OCI-M1 (cell line): ENCODE results near the gene C17orf58.
"Not testable (repeated sequence)": the region's sequence is repeated elsewhere in the genome, so short reads cannot be mapped to it uniquely, and the experiment has no call there.

Source experiments
- DNase-seq: peaks from one replicate; lab custom pipeline; 2025; lab: John Stamatoyannopoulos, UW

C17orf58 gene

DNA sequence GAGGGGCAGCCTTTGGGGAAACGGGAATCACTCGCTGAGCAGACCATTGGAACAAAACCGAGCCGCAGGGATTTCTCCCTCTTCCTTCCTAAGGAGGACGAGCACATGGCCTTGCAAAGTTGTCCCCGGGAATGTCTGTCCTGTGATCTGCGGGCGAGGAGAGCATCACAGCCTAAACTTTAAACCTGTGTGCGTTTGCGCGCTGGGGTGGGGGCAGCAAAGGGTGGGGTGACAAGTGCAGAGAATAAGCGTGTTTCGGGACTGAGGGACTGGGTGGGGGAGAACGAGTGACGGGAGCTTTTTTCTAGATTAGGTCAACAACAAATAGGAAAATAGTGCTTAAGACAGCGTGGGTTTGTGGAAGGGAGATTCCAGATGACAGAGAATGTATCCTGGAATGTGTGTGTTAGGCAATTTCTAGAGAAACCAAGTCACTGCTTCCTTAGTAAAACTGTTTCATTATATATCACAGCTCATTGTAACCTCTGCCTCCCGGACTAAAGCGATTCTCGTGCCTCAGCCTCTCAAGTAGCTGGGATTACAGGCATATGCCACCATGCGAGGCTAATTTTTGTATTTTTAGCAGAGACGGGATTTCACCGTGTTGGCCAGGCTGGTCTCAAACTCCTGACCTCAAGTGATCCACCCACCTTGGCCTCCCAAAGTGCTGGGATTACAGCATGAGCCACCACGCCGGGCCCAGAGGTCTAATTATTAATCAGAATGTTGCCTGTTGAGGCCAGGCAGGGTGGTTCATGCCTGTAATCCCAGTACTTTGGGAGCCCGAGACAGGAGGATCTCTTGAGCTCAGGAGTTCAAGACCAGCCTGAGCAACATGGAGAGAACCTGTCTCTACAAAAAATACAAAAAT lies at the start of gene C17orf58:
C17orf58 (minus strand) TSS at position 169 of the 871 bp plus-strand sequence. CDS start 271 bp downstream, outside the sequence.
- DNase-seq: not testable (repeated sequence)

DNA sequence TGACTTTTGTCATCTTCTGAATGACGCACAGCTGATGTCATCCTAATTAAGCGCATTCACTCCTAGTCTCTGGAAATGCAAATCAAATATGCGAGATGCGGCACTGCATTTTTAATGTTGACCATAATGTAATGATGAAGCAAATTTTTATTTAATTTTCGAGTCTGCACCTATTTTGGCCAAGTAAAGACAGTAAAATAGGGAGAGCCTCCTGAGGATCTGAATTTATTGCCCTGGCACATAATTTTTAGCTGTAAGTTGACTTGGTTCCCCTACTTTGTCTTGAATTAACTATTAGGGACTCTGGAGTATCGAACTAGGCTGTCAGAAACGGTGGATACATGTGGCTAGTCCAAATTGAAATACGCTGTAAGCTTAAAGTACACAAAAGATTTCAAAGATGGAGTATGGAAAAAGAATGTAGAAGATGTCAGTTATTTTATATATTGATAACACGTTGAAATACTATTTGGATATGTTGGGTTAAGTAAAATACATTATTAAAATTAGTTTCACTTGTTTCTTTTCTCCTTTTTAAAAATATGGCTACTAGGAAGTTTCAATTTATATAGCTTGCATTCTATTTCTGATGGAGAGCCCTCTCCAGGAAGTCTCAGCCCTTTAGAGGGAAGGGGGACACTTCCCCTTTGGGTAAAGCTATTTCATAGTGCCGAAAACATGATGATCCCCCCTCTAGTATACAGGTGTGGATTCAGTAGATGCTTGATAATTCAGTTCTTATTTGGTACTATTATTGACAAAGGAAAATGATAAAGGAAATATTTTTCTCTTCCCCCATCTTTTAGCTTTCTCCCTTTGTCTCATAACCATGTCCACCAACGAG lies 40.3 kb upstream of the C17orf58 start:
- DNase-seq: no peak

- peak; percentile 98 for DNase-seq
These were observed 39.4 kb upstream of the C17orf58 start, which contains the start of gene KPNA2 for GRCh38 chr17:68035523-68036303. TSS of gene KPNA2 (plus strand) at chr17:68035735. CDS start at chr17:68037133, 1,398 bp downstream.

- DNase-seq: no peak
These were observed 38.9 kb upstream of the C17orf58 start for GRCh38 chr17:68035131-68035522.

- DNase-seq: peak; percentile 18
These were observed 38.1 kb upstream of the C17orf58 start for GRCh38 chr17:68034452-68034776.

GRCh38 chr17:68033636-68034451 lies 37.6 kb upstream of the C17orf58 start:
- peak; percentile 54 for DNase-seq

GRCh38 chr17:68029512-68030215 lies 33.4 kb upstream of the C17orf58 start:
- peak; percentile 59 for DNase-seq

DNA sequence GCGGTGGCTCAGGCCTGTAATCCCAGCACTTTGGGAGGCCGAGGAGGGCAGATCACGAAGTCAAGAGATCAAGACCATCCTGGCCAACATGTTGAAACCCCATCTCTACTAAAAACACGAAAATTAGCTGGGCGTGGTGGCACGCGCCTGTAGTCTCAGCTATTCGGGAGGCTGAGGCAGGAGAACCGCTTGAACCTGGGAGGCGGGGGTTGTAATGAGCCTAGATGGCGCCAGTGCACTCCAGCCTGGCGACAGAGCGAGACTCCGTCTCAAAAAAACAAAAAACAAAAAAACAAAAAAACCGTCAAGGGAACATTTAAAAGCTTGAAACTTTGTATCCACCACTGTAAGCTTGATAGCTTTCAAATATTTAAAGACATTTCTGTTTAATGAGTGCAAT lies 26.3 kb upstream of the C17orf58 start:
- DNase-seq: not testable (repeated sequence)

- no peak for DNase-seq
These were observed 25.7 kb upstream of the C17orf58 start for GRCh38 chr17:68021963-68022362.

DNA sequence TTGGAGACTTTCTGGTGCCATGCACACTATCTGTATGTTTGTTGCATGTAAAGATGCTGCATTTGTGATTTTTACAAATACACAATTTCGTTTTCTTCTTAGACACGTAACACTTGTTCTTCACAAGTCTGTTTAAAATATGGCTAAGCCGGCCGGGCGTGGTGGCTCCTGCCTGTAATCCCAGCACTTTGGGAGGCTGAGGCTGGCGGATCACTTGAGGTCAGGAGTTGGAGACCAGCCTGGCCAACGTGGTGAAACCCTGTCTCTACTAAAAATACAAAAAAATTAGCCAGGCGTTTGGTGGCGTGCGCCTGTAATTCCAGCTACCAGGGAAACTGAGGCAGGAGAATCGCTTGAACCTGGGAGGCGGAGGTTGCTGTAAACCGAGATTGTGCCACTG lies 24.5 kb upstream of the C17orf58 start:
- DNase-seq: not testable (repeated sequence)

DNA sequence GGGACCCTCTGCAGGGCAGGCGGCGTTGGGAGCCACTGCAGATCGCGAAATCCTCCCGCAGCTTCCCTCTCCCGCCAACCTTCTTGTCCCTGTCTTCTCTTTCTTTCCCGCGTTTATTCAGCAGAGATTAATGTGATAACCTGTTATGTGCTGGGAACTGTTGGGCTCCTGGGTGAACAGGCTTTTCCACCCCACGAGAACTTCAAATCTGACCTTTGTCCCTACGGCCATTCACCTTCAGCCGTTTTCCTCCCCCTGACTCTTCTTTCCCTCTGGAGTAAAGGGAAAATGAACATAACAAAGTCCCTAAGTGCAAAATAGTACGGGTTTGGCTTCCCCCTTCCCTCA lies 24.1 kb upstream of the C17orf58 start:
- no peak for DNase-seq

DNA sequence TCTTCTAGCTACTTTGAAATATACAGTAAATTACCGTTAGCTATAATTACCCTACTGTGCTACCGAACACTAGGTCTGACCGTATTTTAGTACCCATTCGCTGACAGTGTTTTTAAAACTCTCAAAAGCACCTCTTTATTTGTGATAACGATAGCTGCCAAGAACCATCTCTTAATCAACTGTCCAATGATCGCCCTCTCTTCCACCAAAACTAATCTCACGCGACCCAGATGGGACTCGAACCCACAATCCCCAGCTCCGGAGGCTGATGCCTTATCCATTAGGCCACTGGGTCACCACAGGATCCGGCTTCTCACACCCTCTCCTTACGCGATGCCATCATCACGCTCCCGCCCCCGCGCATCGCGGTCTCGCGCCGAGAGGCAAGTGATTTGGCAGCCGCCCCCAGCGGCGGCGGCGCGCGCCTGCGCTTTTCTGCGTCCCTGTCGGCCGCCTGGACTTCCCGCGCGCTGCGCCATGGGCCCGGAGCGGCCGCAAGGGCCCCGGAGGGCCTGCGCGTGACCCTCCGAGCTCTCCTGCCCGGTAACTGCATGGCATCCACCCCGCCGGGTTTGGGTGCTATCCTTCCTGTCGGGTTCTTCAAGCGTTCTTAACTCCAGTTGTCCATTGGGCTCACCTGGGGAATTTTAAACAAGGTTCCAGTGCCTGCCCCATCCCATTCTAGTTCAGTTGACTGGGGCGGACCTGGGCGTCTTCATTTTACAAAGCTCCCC lies 23.6 kb upstream of the C17orf58 start:
- peak; percentile 99 for DNase-seq

DNA sequence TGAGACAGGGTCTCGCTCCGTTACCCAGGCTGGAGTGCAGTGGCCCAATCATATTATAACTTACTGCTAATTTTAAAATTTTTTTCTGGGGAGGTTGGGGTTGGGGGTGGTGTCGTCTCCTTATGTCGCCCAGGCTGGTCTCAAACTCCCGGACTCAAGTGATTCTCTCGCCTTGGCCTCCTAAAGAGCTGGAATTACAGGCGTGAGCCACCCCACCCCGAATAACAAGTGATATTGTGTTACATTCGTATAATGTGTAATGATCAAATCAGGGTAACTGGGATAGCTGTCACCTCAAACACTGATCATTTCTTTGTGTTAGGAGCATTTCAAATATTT lies 23.0 kb upstream of the C17orf58 start:
- no peak for DNase-seq

DNA sequence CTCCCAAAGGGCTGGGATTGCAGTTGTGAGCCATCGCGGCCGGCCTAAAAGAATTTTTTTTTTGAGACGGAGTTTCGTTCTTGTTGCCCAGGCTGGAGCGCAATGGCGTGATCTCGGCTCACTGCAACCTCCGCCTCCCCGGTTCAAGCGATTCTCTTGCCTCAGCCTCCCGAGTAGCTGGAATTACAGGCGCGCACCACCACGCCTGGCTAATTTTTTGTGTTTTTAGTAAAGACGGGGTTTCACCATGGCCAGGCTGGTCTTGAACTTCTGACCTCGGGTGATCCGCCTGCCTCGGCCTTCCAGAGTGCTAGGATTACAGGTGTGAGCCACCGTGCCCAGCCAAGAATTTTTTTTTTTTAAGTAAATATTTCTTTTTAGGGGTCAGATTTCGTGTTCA lies 22.2 kb upstream of the C17orf58 start:
- DNase-seq: not testable (repeated sequence)

DNA sequence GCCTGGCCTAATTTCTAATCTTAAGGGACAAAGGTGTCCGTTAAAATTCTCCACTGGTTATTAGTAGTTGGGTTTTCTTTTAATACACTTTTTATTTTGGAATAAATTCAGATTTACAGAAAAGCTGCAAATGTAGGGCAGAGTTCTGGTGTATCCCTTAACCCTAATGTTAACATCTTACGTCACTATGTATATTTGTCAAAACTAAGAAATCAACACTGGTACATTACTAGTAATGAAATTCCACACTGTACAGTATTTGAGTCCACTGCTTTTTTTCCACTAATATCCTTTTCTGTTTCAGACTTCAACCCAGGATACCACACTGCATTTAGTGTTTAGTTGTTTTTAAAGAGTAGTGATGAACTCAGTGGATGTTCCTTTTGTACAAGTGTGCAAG lies 20.6 kb upstream of the C17orf58 start:
- DNase-seq: no peak

GRCh38 chr17:68015081-68015723 lies 18.9 kb upstream of the C17orf58 start:
- DNase-seq: no peak

DNA sequence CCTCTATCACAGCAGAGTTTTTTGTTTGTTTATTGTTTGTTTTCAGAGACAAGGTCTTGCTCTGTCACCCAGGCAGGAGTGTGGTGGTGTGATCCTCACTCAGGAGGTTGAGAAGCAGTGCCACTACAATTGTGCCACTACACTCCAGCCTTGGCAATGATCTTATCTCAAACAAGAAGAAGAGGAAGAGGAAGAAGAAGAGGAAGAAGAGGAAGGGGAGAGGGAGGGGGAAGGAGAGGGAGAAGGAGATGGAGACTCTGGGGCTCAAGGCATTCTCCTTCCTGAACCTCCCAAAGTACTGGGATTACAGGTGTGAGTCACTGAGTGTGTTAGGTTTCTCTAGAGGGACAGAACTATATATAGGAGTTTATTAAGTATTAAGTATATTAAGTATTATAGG lies 17.1 kb upstream of the C17orf58 start:
- no peak for DNase-seq

- peak; percentile 71 for DNase-seq
These were observed 15.0 kb upstream of the C17orf58 start for GRCh38 chr17:68011199-68011665.

- DNase-seq: no peak
These were observed 10.5 kb upstream of the C17orf58 start for GRCh38 chr17:68006797-68007196.
